H1 (cell line): ENCODE measurements around the gene CNNM3. TPM values are rescaled to one million over a fixed set of nuclear protein-coding genes. Genes with fewer than 3 reads are reported as not detected.

Experiments
- CTCF ChIA-PET: fragments of 300-600 bp; sonication (Branson Sonifier 250); formaldehyde crosslinking; loops from one replicate; lab custom pipeline; 2021; ENCODE audit not compliant: partially characterized antibody; lab: Charles Lee
- POLR2A ChIA-PET: fragments of 300-600 bp; sonication (Branson Sonifier 250); formaldehyde crosslinking; loops from one replicate; lab custom pipeline; 2021; ENCODE audit warnings: inconsistent platforms; ENCODE audit not compliant: partially characterized antibody; lab: Charles Lee
- DNase-seq, 2 experiments: peaks; one replicate each; pipeline versions ENCODE4 v3.0.0 to v3.0.0-alpha.2; 2010 to 2022; ENCODE audit warnings: low spot score in 2 of 2, low read depth in 1 of 2, mixed read lengths in 1 of 2
- FAIRE-seq: peaks from 2 replicates; lab custom pipeline; 2011; peaks lifted over from hg19 to GRCh38; lab: Jason Lieb, UNC
- H2AFZ ChIP-seq: 2 replicates; pipeline ENCODE4 v1.8.1; 2012; ENCODE audit warnings: low read length, inconsistent platforms
- H2AK5ac ChIP-seq: 2 replicates; pipeline ENCODE4 v1.6.1; 2013; ENCODE audit warnings: low read depth, low read length
- H2BK120ac ChIP-seq: replicated peaks from 2 replicates; pipeline ENCODE3; 2013; ENCODE audit warnings: low read depth, low read length, inconsistent platforms
- H2BK12ac ChIP-seq: 2 replicates; pipeline ENCODE4 v1.6.1; 2013; ENCODE audit warnings: low read depth, low read length
- H2BK15ac ChIP-seq: 2 replicates; pipeline ENCODE4 v1.6.1; 2013; ENCODE audit warnings: low read length
- H2BK20ac ChIP-seq: 2 replicates; pipeline ENCODE4 v1.6.1; 2013; ENCODE audit warnings: low read length
- H2BK5ac ChIP-seq: 2 replicates; pipeline ENCODE4 v1.6.1; 2013; ENCODE audit warnings: low read depth, low read length
- H3K14ac ChIP-seq: 2 replicates; pipeline ENCODE4 v1.6.1; 2013; ENCODE audit warnings: inconsistent platforms; ENCODE audit not compliant: insufficient read length
- H3K18ac ChIP-seq: 2 replicates; pipeline ENCODE4 v1.6.1; 2013; ENCODE audit warnings: low read length; ENCODE audit errors: extremely low read depth
- H3K23ac ChIP-seq: 2 replicates; pipeline ENCODE4 v1.6.1; 2013; ENCODE audit warnings: inconsistent platforms; ENCODE audit not compliant: insufficient read length
- H3K23me2 ChIP-seq: 2 replicates; pipeline ENCODE4 v1.6.1; 2013; ENCODE audit warnings: low read depth, low read length
- H3K27ac ChIP-seq: 2 replicates; pipeline ENCODE4 v1.6.1; 2011; ENCODE audit warnings: low read depth, low read length, inconsistent platforms
- H3K27me3 ChIP-seq, 4 experiments: replicated peaks in 1 of 4; 1 replicate in 1 of 4; 2 replicates in 3 of 4; pipeline versions ENCODE4 v1.6.1 to v1.8.1; 2011 to 2013; ENCODE audit warnings: low read length in 3 of 4, mild to moderate bottlenecking in 3 of 4, inconsistent platforms in 2 of 4, mixed read lengths in 2 of 4, moderate library complexity in 1 of 4; ENCODE audit not compliant: control insufficient read depth in 3 of 4, insufficient read depth in 3 of 4; ENCODE audit errors: extremely low read depth in 1 of 4
- H3K36me3 ChIP-seq, 4 experiments: 2 replicates each; pipeline versions ENCODE4 v1.6.1 to v1.8.1; 2011 to 2013; ENCODE audit warnings: mild to moderate bottlenecking in 4 of 4, low read length in 3 of 4, moderate library complexity in 2 of 4, control low read depth in 1 of 4, inconsistent platforms in 1 of 4; ENCODE audit not compliant: insufficient read depth in 4 of 4, control insufficient read depth in 2 of 4
- H3K4ac ChIP-seq: replicated peaks from 2 replicates; pipeline ENCODE3; 2013; ENCODE audit warnings: low read length, low read depth, mixed read lengths, inconsistent platforms; ENCODE audit not compliant: insufficient read length
- H3K4me1 ChIP-seq, 4 experiments: replicated peaks in 1 of 4; 1 replicate in 1 of 4; 2 replicates in 3 of 4; pipeline versions ENCODE4 v1.6.1 to v1.8.1; 2011 to 2013; ENCODE audit warnings: low read length in 3 of 4, inconsistent platforms in 2 of 4, mixed read lengths in 1 of 4; ENCODE audit not compliant: insufficient read depth in 4 of 4, control insufficient read depth in 3 of 4
- H3K4me2 ChIP-seq, 2 experiments: 2 replicates each; pipeline versions ENCODE4 v1.6.1 to v1.8.1; 2011 to 2013; ENCODE audit warnings: low read depth in 2 of 2, low read length in 2 of 2, control low read depth in 1 of 2, inconsistent platforms in 1 of 2, mild to moderate bottlenecking in 1 of 2; ENCODE audit not compliant: insufficient read depth in 1 of 2
- H3K4me3 ChIP-seq, 4 experiments: fragments of 200-600, 300-600 bp in 1 of 4; sonication (generic), shearing (Covaris generic), sonication (Bioruptor Twin) in 1 of 4; 2 replicates each; pipeline versions ENCODE4 v1.5.1 to v1.8.1; 2011 to 2016; ENCODE audit warnings: low read length in 4 of 4, low read depth in 3 of 4, control low read depth in 2 of 4, inconsistent platforms in 2 of 4, mild to moderate bottlenecking in 2 of 4, mixed read lengths in 1 of 4, moderate library complexity in 1 of 4; ENCODE audit not compliant: insufficient read depth in 2 of 4; ENCODE audit errors: extremely low read depth in 1 of 4
- H3K56ac ChIP-seq: replicated peaks from 2 replicates; pipeline ENCODE3; 2013; ENCODE audit warnings: low read depth, mild to moderate bottlenecking, mixed read lengths, low read length, inconsistent platforms; ENCODE audit not compliant: insufficient read length
- H3K79me1 ChIP-seq: 2 replicates; pipeline ENCODE4 v1.6.1; 2013; ENCODE audit warnings: low read depth, low read length, control low read depth
- H3K79me2 ChIP-seq, 2 experiments: 2 replicates each; pipeline versions ENCODE4 v1.6.1 to v1.8.1; 2012 to 2013; ENCODE audit warnings: low read length in 2 of 2, mild to moderate bottlenecking in 2 of 2, inconsistent platforms in 1 of 2; ENCODE audit not compliant: insufficient read depth in 2 of 2, control insufficient read depth in 1 of 2
- H3K9ac ChIP-seq, 4 experiments: replicated peaks in 1 of 4; 1 replicate in 1 of 4; 2 replicates in 3 of 4; pipeline versions ENCODE4 v1.6.1 to v1.8.1; 2011 to 2013; ENCODE audit warnings: low read depth in 3 of 4, low read length in 3 of 4, control low read depth in 2 of 4, mild to moderate bottlenecking in 2 of 4, moderate library complexity in 2 of 4, inconsistent platforms in 1 of 4; ENCODE audit errors: extremely low read depth in 1 of 4
- H3K9me3 ChIP-seq, 2 experiments: 2 replicates each; pipeline versions ENCODE4 v1.6.1 to v1.8.1; 2012 to 2013; ENCODE audit warnings: mild to moderate bottlenecking in 2 of 2, moderate library complexity in 2 of 2, control low read depth in 1 of 2, inconsistent platforms in 1 of 2, low read depth in 1 of 2, low read length in 1 of 2, mixed read lengths in 1 of 2; ENCODE audit not compliant: insufficient read depth in 2 of 2
- H4K20me1 ChIP-seq, 2 experiments: replicated peaks in 1 of 2; 2 replicates each; pipeline versions ENCODE3 to v1.8.1; 2011 to 2013; ENCODE audit warnings: inconsistent platforms in 2 of 2, low read length in 2 of 2, mild to moderate bottlenecking in 1 of 2; ENCODE audit not compliant: insufficient read depth in 2 of 2, control insufficient read depth in 1 of 2
- H4K5ac ChIP-seq: 2 replicates; pipeline ENCODE4 v1.6.1; 2013; ENCODE audit warnings: low read length, low read depth, mixed read lengths, inconsistent platforms; ENCODE audit not compliant: insufficient read length
- H4K8ac ChIP-seq: 2 replicates; pipeline ENCODE4 v1.8.0; 2013; ENCODE audit warnings: mild to moderate bottlenecking, moderate library complexity, low read length, inconsistent platforms; ENCODE audit not compliant: insufficient read depth; ENCODE audit errors: extremely low read depth
- H4K91ac ChIP-seq: replicated peaks from 2 replicates; pipeline ENCODE3; 2013; ENCODE audit warnings: low read length, mixed read lengths, inconsistent platforms; ENCODE audit not compliant: insufficient read length
- ASH2L ChIP-seq: fragments of 200-600, 300-600 bp; sonication (generic); IDR thresholded peaks from one replicate; pipeline ENCODE4 v1.7.1; 2017; ENCODE audit warnings: low read length
- BACH1 ChIP-seq: IDR thresholded peaks from 2 replicates; pipeline ENCODE4 v1.6.1; 2012; ENCODE audit warnings: low read length, improper control_type of control experiment
- BRCA1 ChIP-seq: IDR thresholded peaks from 2 replicates; pipeline ENCODE4 v1.6.1; 2012; ENCODE audit warnings: low read depth, low read length, improper control_type of control experiment
- CBX5 ChIP-seq: fragments of 300-800, 300-1000 bp; sonication (generic); IDR thresholded peaks from 2 replicates; pipeline ENCODE4 v1.7.1; 2016; ENCODE audit warnings: antibody characterized with exemption, low read length, low read depth
- EZH2 ChIP-seq: fragments of 200-600 bp; sonication (generic); IDR thresholded peaks from 2 replicates; pipeline ENCODE4 v1.7.1; 2012; ENCODE audit warnings: low read depth, mild to moderate bottlenecking, moderate library complexity, low read length, inconsistent platforms; ENCODE audit not compliant: severe bottlenecking
- HDAC2 ChIP-seq, 2 experiments: fragments of 300-600 bp in 1 of 2; sonication (generic) in 1 of 2; IDR thresholded peaks; 2 replicates each; pipeline ENCODE4 v1.6.1; 2011 to 2012; ENCODE audit warnings: low read depth in 2 of 2, low read length in 2 of 2, mild to moderate bottlenecking in 2 of 2, moderate library complexity in 2 of 2, borderline replicate concordance in 1 of 2, inconsistent platforms in 1 of 2
- KDM5A ChIP-seq: fragments of 200-600 bp; IDR thresholded peaks from 2 replicates; pipeline ENCODE4 v1.7.1; 2012; ENCODE audit warnings: mild to moderate bottlenecking, low read length, inconsistent platforms, mixed read lengths
- MAFK ChIP-seq: IDR thresholded peaks from 2 replicates; pipeline ENCODE4 v1.6.1; 2012; ENCODE audit warnings: low read depth, mild to moderate bottlenecking, improper control_type of control experiment, low read length
- MAX ChIP-seq: IDR thresholded peaks from 2 replicates; pipeline ENCODE4 v1.6.1; 2012; ENCODE audit warnings: inconsistent platforms
- NANOG ChIP-seq: IDR thresholded peaks from 2 replicates; pipeline ENCODE4 v1.6.1; 2011; ENCODE audit warnings: low read length, low read depth, mild to moderate bottlenecking, inconsistent platforms; ENCODE audit not compliant: insufficient read depth, poor library complexity, severe bottlenecking
- POLR2A ChIP-seq, 2 experiments: IDR thresholded peaks; 1 replicate in 1 of 2; 2 replicates in 1 of 2; pipeline ENCODE4 v1.6.1; 2011; ENCODE audit warnings: low read depth in 2 of 2, low read length in 2 of 2, mild to moderate bottlenecking in 2 of 2; ENCODE audit errors: control extremely low read depth in 1 of 2
- RFX5 ChIP-seq: IDR thresholded peaks from 2 replicates; pipeline ENCODE4 v1.6.1; 2011; ENCODE audit warnings: low read depth, low read length, improper control_type of control experiment, borderline replicate concordance
- SP2 ChIP-seq: IDR thresholded peaks from 2 replicates; pipeline ENCODE4 v1.6.1; 2012; ENCODE audit warnings: mild to moderate bottlenecking, low read length, inconsistent platforms
- SRF ChIP-seq: IDR thresholded peaks from 2 replicates; pipeline ENCODE4 v1.6.1; 2011; ENCODE audit warnings: mild to moderate bottlenecking, low read depth, low read length, moderate library complexity
- TCF12 ChIP-seq: IDR thresholded peaks from 2 replicates; pipeline ENCODE4 v1.6.1; 2011; ENCODE audit warnings: low read depth, mild to moderate bottlenecking, low read length
- WGBS, 2 experiments: shearing (Covaris generic) in 1 of 2; methylation state at CpG; one replicate each; pipeline versions ENCODE4 v1.1.6 to v1.1.7; 2013 to 2015; ENCODE audit warnings: low lambda C conversion rate in 2 of 2, mixed read lengths in 2 of 2, inconsistent platforms in 1 of 2, low coverage in 1 of 2, missing lambda C conversion rate in 1 of 2; ENCODE audit not compliant: insufficient replicate concordance in 2 of 2, insufficient coverage in 1 of 2, insufficient read length in 1 of 2; ENCODE audit errors: extremely low coverage in 1 of 2, missing lambda C conversion rate in 1 of 2; 5-methylcytosine and 5-hydroxymethylcytosine counted together
- polyA plus RNA-seq, 7 experiments: library from polyadenylated mRNA; depleted of rRNA in 3 of 7; stranded (reverse) in 5 of 7; unstranded in 2 of 7; fragments of >200 nt in 5 of 7; fragments of 200-250 nt in 2 of 7; gene quantifications; 1 replicate in 5 of 7; 2 replicates in 1 of 7; 4 replicates in 1 of 7; pipeline versions ENCODE4 v1.2.1 to v1.2.3, GENCODE V29; 2011 to 2013; ENCODE audit warnings: missing spikeins in 2 of 7, mixed read lengths in 2 of 7
- total RNA-seq: library from RNA; stranded (reverse); fragmentation: NEBNext Ultra II Directional; extraction: Animal tissue kit (Norgen Biotek cat#: 25700); gene quantifications from 2 replicates; pipeline ENCODE4 v1.2.1, GENCODE V29; 2021

The CNNM3 gene
- total and polyA plus RNA-seq, 2 of the 8 experiments (the other 6 are each of a cell fraction or from before 2014, with no cell fraction given) = 29.1 to 29.2 TPM

GRCh38 chr2:96811917-96812316 lies 4.2 kb upstream of the CNNM3 start:
- H3K14ac ChIP-seq = no peak overlapping the region
- H4K91ac ChIP-seq = no peak overlapping the region
- H2AFZ ChIP-seq = no peak overlapping the region
- H2BK5ac ChIP-seq = no peak overlapping the region
- no peaks in the 10 kb centered on the region for H3K4me1 ChIP-seq
- no peak overlapping the region for H3K23ac ChIP-seq
- H4K8ac ChIP-seq = no peak overlapping the region
- H3K79me2 ChIP-seq = no peaks in the 10 kb centered on the region
- H2BK120ac ChIP-seq = no peak overlapping the region
- H3K9ac ChIP-seq = no peak overlapping the region
- FAIRE-seq (no peak), DNase-seq (no peak)
- no peaks in the 10 kb centered on the region for H3K9me3 ChIP-seq
- no peaks in the 10 kb centered on the region for H4K20me1 ChIP-seq
- no peak overlapping the region for H4K5ac ChIP-seq
- ChIA-PET CTCF (interaction anchor here (1.1 kb wide), 1 partner anchor 139 kb away, joined by 3 read pairs; no protein-coding TSS in a partner anchor), POLR2A (interaction anchor here (1.2 to 1.8 kb wide), 2 partner anchors 28 to 57 kb away, joined by 3 read pairs; no protein-coding TSS in a partner anchor)
- H3K23me2 ChIP-seq = peaks cover 8% of the 10 kb centered on the region
- no peak overlapping the region for H3K18ac ChIP-seq
- H2BK15ac ChIP-seq = no peak overlapping the region
- H3K4me3 ChIP-seq = no peak overlapping the region
- no peaks in the 10 kb centered on the region for H3K27me3 ChIP-seq
- H3K4me2 ChIP-seq = no peak overlapping the region
- 86% methylated on average over 3 of the region's 3 CpGs; no CpG with 5 or more reads in 1 of the 2 experiments for WGBS, 2 experiments
- H3K27ac ChIP-seq = no peak overlapping the region
- no peak overlapping the region for H2BK20ac ChIP-seq
- H2AK5ac ChIP-seq = no peak overlapping the region
- no peak overlapping the region for H3K4ac ChIP-seq
- no peak overlapping the region for H3K56ac ChIP-seq
- H3K36me3 ChIP-seq = no peaks in the 10 kb centered on the region
- H3K79me1 ChIP-seq = no peaks in the 10 kb centered on the region
- no peak overlapping the region for H2BK12ac ChIP-seq
- TF ChIP-seq BACH1 (no peak), SRF (no peak), TCF12 (no peak), HDAC2 (IDR thresholded peaks at IDR 0.05; ENCODE audit: borderline replicate concordance in 1 of 2, low read depth in 2 of 2, low read length in 2 of 2) (no peak), MAFK (no peak), BRCA1 (no peak), RFX5 (no peak), ASH2L (no peak), MAX (no peak), CBX5 (no peak), SP2 (no peak), NANOG (no peak), KDM5A (no peak), POLR2A (IDR thresholded peaks at IDR 0.05; ENCODE audit: control extremely low read depth in 1 of 2, low read depth in 2 of 2, low read length in 2 of 2) (no peak), EZH2 (no peak)
